Activated CD8-positive, alpha-beta memory T cell treated with anti-CD3 and anti-CD28 coated beads, Interleukin-2, amount 50 U/mL, for 24 hours (primary cell): ENCODE results near the gene CBFA2T2.
"Not testable (repeated sequence)": the region's sequence is repeated elsewhere in the genome, so short reads cannot be mapped to it uniquely, and the experiment has no call there.

Source experiments
- DNase-seq: peaks from one replicate; pipeline ENCODE4 v3.0.0-alpha.2; 2020; ENCODE audit errors: extremely low read depth

Gene CBFA2T2

DNA sequence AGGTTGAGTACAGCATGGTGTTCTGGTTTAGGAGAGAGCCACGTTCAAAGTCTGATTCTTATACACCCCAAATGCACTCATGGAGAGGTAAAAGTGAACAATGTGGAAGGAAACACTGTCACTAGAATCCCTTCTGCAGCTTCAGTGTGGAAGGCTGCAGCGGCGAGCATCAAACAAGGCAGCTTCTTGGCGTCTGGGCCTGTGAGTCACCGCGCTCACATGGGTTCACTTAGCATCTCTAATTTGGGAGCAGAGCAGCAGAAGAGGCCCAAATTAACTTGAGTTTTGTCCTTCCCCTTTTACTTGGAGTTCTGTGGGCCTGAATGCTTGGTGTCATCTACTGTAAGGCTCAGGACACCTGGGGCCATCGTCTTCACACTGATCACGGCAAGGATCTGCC lies 207.2 kb downstream of the CBFA2T2 start:
- DNase-seq: no peak

DNA sequence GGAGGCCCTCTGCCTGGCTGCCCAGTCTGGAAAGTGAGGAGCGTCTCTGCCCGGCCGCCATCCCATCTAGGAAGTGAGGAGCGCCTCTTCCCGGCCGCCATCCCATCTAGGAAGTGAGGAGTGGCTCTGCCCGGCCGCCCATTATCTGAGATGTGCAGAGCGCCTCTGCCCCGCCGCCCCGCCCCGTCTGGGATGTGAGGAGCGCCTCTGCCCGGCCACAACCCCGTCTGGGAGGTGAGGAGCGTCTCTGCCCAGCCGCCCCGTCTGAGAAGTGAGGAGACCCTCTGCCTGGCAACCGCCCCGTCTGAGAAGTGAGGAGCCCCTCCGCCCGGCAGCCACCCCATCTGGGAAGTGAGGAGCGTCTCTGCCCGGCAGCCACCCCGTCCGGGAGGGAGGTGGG lies 209.1 kb downstream of the CBFA2T2 start:
- DNase-seq: not testable (repeated sequence)
